Aorta (tissue), 5 donors: ENCODE results near the gene TSPAN12. TPM values are rescaled to one million over a fixed set of nuclear protein-coding genes. Genes with fewer than 3 reads are reported as not detected.

Source experiments
- ATAC-seq: fragments of 200-7000 bp; cut with Tn5 transposase; one replicate; pipeline ENCODE4 v1.9.1; 2022; ENCODE audit warnings: moderate library complexity; ENCODE audit not compliant: low FRiP score
- DNase-seq, 2 donors: peaks; one replicate each; pipeline ENCODE4 v3.0.0-alpha.2; 2020
- H3K27ac ChIP-seq, 2 donors: one replicate each; pipeline ENCODE4 v1.5.1; 2013; ENCODE audit warnings: low read length in 2 of 2, mild to moderate bottlenecking in 2 of 2, moderate library complexity in 2 of 2, control low read depth in 1 of 2, inconsistent platforms in 1 of 2, low read depth in 1 of 2
- H3K27me3 ChIP-seq, 2 donors: one replicate each; pipeline ENCODE4 v1.6.1; 2013; ENCODE audit warnings: control low read depth in 1 of 2, low read length in 1 of 2, mild to moderate bottlenecking in 1 of 2, moderate library complexity in 1 of 2; ENCODE audit not compliant: insufficient read depth in 2 of 2, control insufficient read depth in 1 of 2
- H3K36me3 ChIP-seq, 2 donors: one replicate each; pipeline ENCODE4 v1.6.1; 2013; ENCODE audit warnings: control low read depth in 1 of 2, low read length in 1 of 2, mild to moderate bottlenecking in 1 of 2; ENCODE audit not compliant: insufficient read depth in 2 of 2, control insufficient read depth in 1 of 2
- H3K4me1 ChIP-seq, 2 donors: one replicate each; pipeline ENCODE4 v1.6.1; 2013; ENCODE audit warnings: low read length in 2 of 2, control low read depth in 1 of 2, mild to moderate bottlenecking in 1 of 2, moderate library complexity in 1 of 2; ENCODE audit not compliant: insufficient read depth in 2 of 2, control insufficient read depth in 1 of 2
- H3K4me3 ChIP-seq, 2 donors: one replicate each; pipeline ENCODE4 v1.5.1; 2013; ENCODE audit warnings: low read length in 2 of 2, control low read depth in 1 of 2, mild to moderate bottlenecking in 1 of 2
- H3K9me3 ChIP-seq: one replicate; pipeline ENCODE4 v1.6.1; 2013; ENCODE audit warnings: mild to moderate bottlenecking, low read length; ENCODE audit not compliant: control insufficient read depth
- WGBS, 2 donors: extraction: QIAGEN DNeasy Blood & Tissue Kit; methylation state at CpG; one replicate each; pipeline ENCODE4 v1.1.7; 2013; 5-methylcytosine and 5-hydroxymethylcytosine counted together
- intact Hi-C, 2 donors: fragments of 100-400 bp; cut with DNase I; formaldehyde crosslinking; loops; one replicate each; pipeline versions ENCODE4 v1.14.2 to v1.15.0; 2022
- polyA plus RNA-seq, 2 donors: library from polyadenylated mRNA; stranded (reverse); fragments of 200-250 nt; gene quantifications; one replicate each; pipeline ENCODE4 v1.2.3, GENCODE V29; 2013
- total RNA-seq, 2 donors: library from RNA; stranded (reverse); fragmentation: NEBNext Ultra II Directional; extraction: Animal tissue kit (Norgen Biotek cat#: 25700); gene quantifications; one replicate each; pipeline ENCODE4 v1.2.1, GENCODE V29; 2021
- donor health status: healthy with polysubstance abuse.
- donor health status: Bipolar disorder and iron deficiency.
- donor health status: DM: no; HTN: no; CAD: no.
- donor health status: DM: no; HTN: no; CAD: no.
- donor health status: DM: yes; HTN: yes; CAD: no.

Gene TSPAN12
- total and polyA plus RNA-seq, 4 donors, result 2.2 to 14.3 (median 12.5) TPM

DNA sequence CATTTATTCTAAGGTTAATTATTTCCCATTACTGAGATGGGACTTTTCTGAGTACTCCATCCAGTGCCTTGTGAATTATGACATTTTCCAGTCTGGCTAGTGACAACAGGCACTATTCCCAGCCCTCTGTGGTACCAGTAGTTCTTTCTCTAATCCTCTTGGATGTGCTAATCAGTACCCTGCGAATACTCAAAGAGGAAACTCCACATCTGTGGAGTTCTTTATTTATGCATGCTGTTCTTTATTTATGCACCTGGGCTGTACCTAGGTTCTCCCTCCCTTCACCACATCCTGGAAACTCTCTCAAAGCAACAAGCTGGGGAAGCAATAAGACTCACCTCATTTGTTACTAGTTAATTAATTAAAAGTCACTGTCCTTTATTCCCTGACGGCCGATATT is 83.5 kb downstream of the TSPAN12 start:
- intact Hi-C loops, result no loop called here
- ATAC-seq, result no peak

DNA sequence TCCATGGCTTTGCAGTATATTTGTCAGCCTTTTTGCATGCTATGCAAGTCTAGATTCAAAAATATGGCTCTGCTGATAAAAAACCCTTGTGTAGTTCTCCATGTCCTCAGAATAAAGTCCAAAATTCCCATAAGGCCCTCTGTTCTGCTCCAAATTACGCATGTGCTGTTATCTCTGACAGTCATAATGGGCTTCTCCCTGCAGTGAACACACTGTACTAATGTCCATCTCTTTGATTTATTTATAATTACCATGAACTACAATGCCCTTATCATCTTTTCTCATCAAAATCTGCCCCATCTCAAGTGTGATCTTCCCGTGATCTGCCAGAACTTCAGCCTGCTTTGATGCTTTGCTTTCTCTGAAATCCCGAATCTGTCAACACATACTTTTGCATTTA is 87.7 kb downstream of the TSPAN12 start:
- ATAC-seq (no peak), DNase-seq (no peak)
- intact Hi-C loops, result no loop called here
- 65 to 75% methylated on average over 3 of the region's 3 CpGs for WGBS, 2 donors
- H3K36me3 ChIP-seq, result no peaks in the 10 kb centered on the region
- H3K4me3 ChIP-seq, result no peak overlapping the region
- no peak overlapping the region for H3K27ac ChIP-seq
- H3K27me3 ChIP-seq, result no peaks in the 10 kb centered on the region
- H3K4me1 ChIP-seq, result no peaks in the 10 kb centered on the region
- H3K9me3 ChIP-seq, result no peaks in the 10 kb centered on the region

More for the DNA sequence above, 83.5 kb downstream of the TSPAN12 start:
- no peaks in the 10 kb centered on the region for H3K9me3 ChIP-seq
- H3K4me1 ChIP-seq, result no peaks in the 10 kb centered on the region
- no peak overlapping the region for H3K27ac ChIP-seq
- no peaks in the 10 kb centered on the region for H3K27me3 ChIP-seq
- no peaks in the 10 kb centered on the region for H3K36me3 ChIP-seq
- DNase-seq, result no peak
- no peak overlapping the region for H3K4me3 ChIP-seq
- WGBS, 2 donors, result 55 to 56% methylated on average over 3 of the region's 3 CpGs

GRCh38 chr7:120760851-120761250 is 97.1 kb downstream of the TSPAN12 start:
- Histone ChIP-seq H3K9me3 (no peaks in the 10 kb centered on the region), H3K27me3 (no peaks in the 10 kb centered on the region), H3K4me1 (no peaks in the 10 kb centered on the region), H3K27ac (no peak overlapping the region), H3K4me3 (no peak overlapping the region), H3K36me3 (no peaks in the 10 kb centered on the region)
- ATAC-seq, result no peak
- DNase-seq, result no peak
- intact Hi-C loops, result no loop called here
- WGBS, 2 donors, result 81 to 82% methylated on average over 3 of the region's 3 CpGs

DNA sequence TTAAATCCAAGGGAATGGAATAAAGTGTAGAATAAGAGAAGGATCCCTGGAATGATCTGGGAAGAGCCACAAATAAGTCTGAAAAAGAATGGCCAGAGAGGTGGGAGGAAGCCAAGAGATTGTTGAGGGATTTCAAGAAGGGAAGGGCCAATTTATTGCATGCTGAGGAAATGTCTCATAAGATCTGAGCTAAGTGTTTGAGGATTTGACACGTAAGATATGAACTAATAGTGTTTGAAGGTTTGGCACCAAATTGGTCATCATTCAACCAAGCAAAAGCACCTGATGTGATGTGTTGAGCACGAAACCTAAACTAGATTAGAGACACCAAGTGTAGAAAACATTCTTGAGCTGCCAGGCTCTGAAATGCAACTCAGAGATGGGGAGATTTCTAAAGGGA is 97.9 kb downstream of the TSPAN12 start:
- Histone ChIP-seq H3K4me1 (no peaks in the 10 kb centered on the region), H3K36me3 (no peaks in the 10 kb centered on the region), H3K9me3 (no peaks in the 10 kb centered on the region), H3K27ac (no peak overlapping the region), H3K4me3 (no peak overlapping the region), H3K27me3 (no peaks in the 10 kb centered on the region)
- ATAC-seq (no peak), DNase-seq (no peak)
- intact Hi-C loops, result no loop called here
- 68 to 71% methylated on average over 2 of the region's 2 CpGs for WGBS, 2 donors

DNA sequence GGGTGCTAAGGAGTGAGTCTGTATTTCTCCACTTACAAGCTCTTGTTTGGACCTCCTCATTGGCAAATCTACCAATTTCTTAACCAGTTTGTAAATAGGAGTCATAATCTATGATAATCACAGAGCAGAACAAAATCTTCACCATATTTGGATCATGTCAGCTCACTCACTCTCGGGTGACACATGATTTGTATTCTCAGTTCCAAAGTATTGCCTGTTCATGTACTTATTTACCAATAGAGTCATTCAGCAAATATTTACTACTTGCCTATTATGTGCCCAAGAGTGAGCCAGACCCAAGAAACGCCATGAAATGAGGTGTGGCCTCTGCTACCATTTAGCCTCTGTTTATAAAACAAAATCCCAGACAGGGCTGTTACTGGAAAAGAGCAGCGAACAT is 114.8 kb downstream of the TSPAN12 start:
- Histone ChIP-seq H3K27ac (no peak overlapping the region), H3K4me1 (no peaks in the 10 kb centered on the region), H3K27me3 (no peaks in the 10 kb centered on the region), H3K9me3 (no peaks in the 10 kb centered on the region), H3K36me3 (no peaks in the 10 kb centered on the region), H3K4me3 (no peak overlapping the region)
- ATAC-seq, result no peak
- no peak for DNase-seq
- 77 to 79% methylated on average over 3 of the region's 3 CpGs for WGBS, 2 donors
- intact Hi-C loops, result no loop called here

DNA sequence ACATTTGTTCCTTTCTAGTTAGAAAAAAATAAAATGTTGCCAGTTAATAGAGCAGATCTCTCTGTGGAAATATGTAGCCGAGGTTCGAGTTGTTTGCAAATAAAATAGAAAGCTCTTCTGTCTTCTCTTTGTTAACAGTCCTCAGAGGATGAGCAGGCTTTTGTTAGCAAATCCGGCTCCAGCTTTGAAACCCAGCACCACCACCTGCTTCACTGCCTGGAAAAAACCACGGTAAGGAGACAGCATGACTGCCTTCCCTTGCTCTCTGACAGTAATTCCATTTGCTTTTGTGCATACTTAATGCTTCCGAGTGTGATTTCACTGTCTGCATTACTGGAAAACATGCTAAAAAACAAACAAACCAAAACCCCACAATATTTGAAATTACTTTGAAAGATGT is 115.6 kb downstream of the TSPAN12 start:
- DNase-seq (no peak), ATAC-seq (no peak)
- Histone ChIP-seq H3K36me3 (no peaks in the 10 kb centered on the region), H3K4me3 (no peak overlapping the region), H3K4me1 (no peaks in the 10 kb centered on the region), H3K9me3 (no peaks in the 10 kb centered on the region), H3K27me3 (no peaks in the 10 kb centered on the region), H3K27ac (no peak overlapping the region)
- WGBS, 2 donors, result 29 to 38% methylated on average over 5 of the region's 5 CpGs
- intact Hi-C loops, result no loop called here

DNA sequence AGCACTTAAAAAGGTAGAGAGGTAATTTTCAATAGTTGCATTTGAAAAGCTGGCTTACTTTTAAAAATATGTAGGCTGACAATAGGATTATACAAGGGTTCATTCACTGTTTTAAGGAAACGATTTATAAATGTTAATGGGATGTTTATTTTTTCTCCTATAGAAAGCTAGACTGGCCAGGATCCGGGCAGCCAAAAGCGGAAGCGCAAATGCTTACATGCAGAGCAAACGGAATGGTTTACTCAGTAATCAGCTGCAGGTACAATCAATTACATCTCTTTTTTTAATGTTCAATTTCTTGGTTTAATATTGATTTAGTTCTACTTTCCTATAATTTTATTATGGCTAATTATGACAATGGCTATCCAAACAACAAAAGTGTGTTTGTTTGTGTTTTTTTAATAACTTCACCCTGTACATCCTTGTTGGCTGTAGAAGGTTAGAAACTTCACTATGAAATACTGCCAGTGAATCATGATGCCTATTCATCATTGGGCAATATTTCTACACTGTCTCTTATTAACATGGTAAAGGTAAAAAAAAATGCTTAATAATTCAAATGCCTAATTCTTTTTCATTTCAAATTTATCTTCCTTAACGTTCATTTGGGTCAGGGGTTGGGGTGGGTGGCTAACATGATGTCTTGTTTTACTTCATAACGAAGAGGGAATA is 116.4 kb downstream of the TSPAN12 start:
- no peak overlapping the region for H3K4me3 ChIP-seq
- no peaks in the 10 kb centered on the region for H3K36me3 ChIP-seq
- 66 to 72% methylated on average over 7 of the region's 7 CpGs for WGBS, 2 donors
- no peak overlapping the region for H3K27ac ChIP-seq
- intact Hi-C loops, result no loop called here
- H3K27me3 ChIP-seq, result no peaks in the 10 kb centered on the region
- ATAC-seq (no peak), DNase-seq (no peak)
- H3K4me1 ChIP-seq, result no peaks in the 10 kb centered on the region
- H3K9me3 ChIP-seq, result no peaks in the 10 kb centered on the region

- 9 to 10% methylated on average over 3 of the region's 3 CpGs for WGBS, 2 donors
Observed at GRCh38 chr7:120740348-120740747, 117.6 kb downstream of the TSPAN12 start.

DNA sequence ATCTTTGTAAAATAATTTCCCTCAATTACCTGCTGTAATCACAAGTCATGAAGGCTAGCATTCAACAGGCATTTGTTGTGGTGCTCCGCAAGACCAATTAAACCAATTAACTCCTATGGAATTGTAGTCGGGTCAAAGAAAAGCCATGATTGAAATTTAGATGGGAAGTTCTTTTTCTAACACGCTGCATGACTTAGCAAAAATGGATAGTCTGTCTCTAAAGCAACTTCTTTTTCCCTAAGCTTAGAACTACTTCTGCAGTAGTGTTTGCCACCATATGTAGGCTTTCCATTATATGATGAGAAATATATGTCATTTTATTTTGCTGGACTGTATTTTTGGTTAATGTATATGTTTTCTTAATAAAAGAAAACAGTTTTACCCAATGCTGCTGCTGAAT is 119.1 kb downstream of the TSPAN12 start:
- H3K27me3 ChIP-seq, result no peaks in the 10 kb centered on the region
- no peak overlapping the region for H3K27ac ChIP-seq
- no peak for ATAC-seq
- WGBS, 2 donors, result 70 to 76% methylated on average over 3 of the region's 3 CpGs
- intact Hi-C loops, result no loop called here
- H3K9me3 ChIP-seq, result no peaks in the 10 kb centered on the region
- DNase-seq, result no peak
- H3K36me3 ChIP-seq, result no peaks in the 10 kb centered on the region
- H3K4me1 ChIP-seq, result no peaks in the 10 kb centered on the region
- no peak overlapping the region for H3K4me3 ChIP-seq

More at GRCh38 chr7:120740348-120740747, 117.6 kb downstream of the TSPAN12 start:
- H3K27ac ChIP-seq, result no peak overlapping the region
- no peaks in the 10 kb centered on the region for H3K36me3 ChIP-seq
- ATAC-seq (no peak), DNase-seq (no peak)
- no peaks in the 10 kb centered on the region for H3K27me3 ChIP-seq
- no peak overlapping the region for H3K4me3 ChIP-seq
- no peaks in the 10 kb centered on the region for H3K4me1 ChIP-seq
- no peaks in the 10 kb centered on the region for H3K9me3 ChIP-seq
- intact Hi-C loops, result no loop called here
